Subcutaneous adipose tissue (tissue), 4 donors: ENCODE measurements around the gene SLC52A1. TPM values are rescaled to one million over a fixed set of nuclear protein-coding genes. Genes with fewer than 3 reads are reported as not detected.

Experiments
- CTCF ChIP-seq: fragments of 450-650 bp; IDR thresholded peaks from one replicate; pipeline ENCODE4 v1.5.1; 2016; ENCODE audit warnings: low read depth, mild to moderate bottlenecking, control low read depth, antibody characterized with exemption, moderate library complexity
- total RNA-seq, 4 donors: library from RNA; depleted of rRNA; stranded (reverse); fragments of >200 nt; gene quantifications; one replicate each; pipeline ENCODE4 v1.1.0, GENCODE V29; 2016

SLC52A1 gene
- total RNA-seq, result not detected

- no peak for TF ChIP-seq CTCF
Observed at GRCh38 chr17:5035315-5035714, at the start of gene SLC52A1. SLC52A1 (minus strand) TSS chr17:5035426; CDS start chr17:5034606, 820 bp downstream.

- no peak for TF ChIP-seq CTCF
Observed at GRCh38 chr17:5080591-5080990, 45.4 kb upstream of the SLC52A1 start.

- TF ChIP-seq CTCF, result no peak
Observed at GRCh38 chr17:5078106-5079028, 43.1 kb upstream of the SLC52A1 start, which contains the start of gene ZFP3. ZFP3 (plus strand) TSS chr17:5078467; CDS start chr17:5091505, 13,038 bp downstream.

- TF ChIP-seq CTCF, result no peak
Observed at GRCh38 chr17:5077781-5078105, 42.5 kb upstream of the SLC52A1 start.

GRCh38 chr17:5069724-5070123 lies 34.5 kb upstream of the SLC52A1 start:
- no peak for TF ChIP-seq CTCF

GRCh38 chr17:5068236-5068635 lies 33.0 kb upstream of the SLC52A1 start:
- TF ChIP-seq CTCF, result no peak

- TF ChIP-seq CTCF, result no peak
Observed at GRCh38 chr17:5065227-5065744, 30.1 kb upstream of the SLC52A1 start.
